WTC11 (cell line): ENCODE measurements around the gene MS4A15. TPM values are rescaled to one million over a fixed set of nuclear protein-coding genes. Genes with fewer than 3 reads are reported as not detected.
A peak's percentile ranks its signal among the peaks of the same experiment; 100 is the strongest.

Source experiments
- ATAC-seq: fragments of 200-7000 bp; cut with Tn5 transposase; 2 replicates; pipeline ENCODE4 v1.10.0; 2021; ENCODE audit warnings: mild to moderate bottlenecking, moderate library complexity
- CTCF ChIA-PET: fragments of 300-600 bp; sonication (Branson Sonifier 250); formaldehyde crosslinking; loops from one replicate; lab custom pipeline; 2021; ENCODE audit warnings: antibody characterized with exemption; lab: Charles Lee
- POLR2A ChIA-PET: fragments of 350-600 bp; sonication (Branson Sonifier 250); formaldehyde crosslinking; loops from one replicate; lab custom pipeline; 2021; ENCODE audit warnings: antibody characterized with exemption; lab: Charles Lee
- DNase-seq: peaks from one replicate; pipeline ENCODE4 v3.0.0; 2021; ENCODE audit warnings: low spot score
- H3K27ac Mint-ChIP-seq: 2 replicates; pipeline ENCODE4 v1.8.0; 2021; ENCODE audit warnings: mixed read lengths
- H3K27me3 Mint-ChIP-seq: 2 replicates; pipeline ENCODE4 v1.8.0; 2021; ENCODE audit warnings: low read depth, mild to moderate bottlenecking, moderate library complexity, mixed read lengths
- H3K36me3 Mint-ChIP-seq: 2 replicates; pipeline ENCODE4 v1.8.0; 2021; ENCODE audit warnings: mixed read lengths
- H3K4me1 Mint-ChIP-seq: 2 replicates; pipeline ENCODE4 v1.8.0; 2022; ENCODE audit warnings: mixed read lengths
- H3K4me3 Mint-ChIP-seq: 2 replicates; pipeline ENCODE4 v1.8.0; 2021; ENCODE audit warnings: mild to moderate bottlenecking, moderate library complexity, mixed read lengths
- H3K9me3 Mint-ChIP-seq: 2 replicates; pipeline ENCODE4 v1.8.0; 2021; ENCODE audit warnings: mixed read lengths
- CDX4 ChIP-seq: fragments of 250-450 bp; sonication (Bioruptor Pico); IDR thresholded peaks from 2 replicates; pipeline ENCODE4 v1.9.0; 2021; ENCODE audit warnings: moderate library complexity, mild to moderate bottlenecking, inconsistent platforms, borderline replicate concordance
- FOXJ3 ChIP-seq: sonication (generic); formaldehyde crosslinking; IDR thresholded peaks from 2 replicates; pipeline ENCODE4 v1.9.0; 2021; ENCODE audit warnings: missing genetic modification reagents, mild to moderate bottlenecking, borderline replicate concordance
- IRF2 ChIP-seq: sonication (generic); formaldehyde crosslinking; IDR thresholded peaks from 2 replicates; pipeline ENCODE4 v1.8.0; 2022; ENCODE audit warnings: low read depth, missing genetic modification reagents, borderline replicate concordance
- JAZF1 ChIP-seq: fragments of 250-450 bp; sonication (Bioruptor Pico); IDR thresholded peaks from 2 replicates; pipeline ENCODE4 v1.9.0; 2021; ENCODE audit warnings: moderate library complexity, mild to moderate bottlenecking, inconsistent platforms
- JUN ChIP-seq: sonication (generic); formaldehyde crosslinking; IDR thresholded peaks from 2 replicates; pipeline ENCODE4 v1.8.0; 2023; ENCODE audit warnings: mild to moderate bottlenecking, missing genetic modification reagents
- MXD4 ChIP-seq: fragments of 250-450 bp; sonication (Bioruptor Pico); IDR thresholded peaks from 2 replicates; pipeline ENCODE4 v1.8.0; 2021; ENCODE audit warnings: mild to moderate bottlenecking, moderate library complexity, borderline replicate concordance
- NR1H2 ChIP-seq: sonication (generic); formaldehyde crosslinking; IDR thresholded peaks from 2 replicates; pipeline ENCODE4 v1.9.0; 2021; ENCODE audit warnings: mild to moderate bottlenecking, moderate library complexity, missing genetic modification reagents
- RELA ChIP-seq: sonication (generic); formaldehyde crosslinking; IDR thresholded peaks from 2 replicates; pipeline ENCODE4 v1.8.1; 2022; ENCODE audit warnings: missing genetic modification reagents, mild to moderate bottlenecking, borderline replicate concordance
- SMAD4 ChIP-seq: sonication (generic); formaldehyde crosslinking; IDR thresholded peaks from 2 replicates; pipeline ENCODE4 v1.8.0; 2022; ENCODE audit warnings: mild to moderate bottlenecking, missing genetic modification reagents
- TEAD4 ChIP-seq: sonication (generic); formaldehyde crosslinking; IDR thresholded peaks from 2 replicates; pipeline ENCODE4 v1.8.0; 2022; ENCODE audit warnings: mild to moderate bottlenecking, missing genetic modification reagents
- ZBTB21 ChIP-seq: sonication (generic); formaldehyde crosslinking; IDR thresholded peaks from 2 replicates; pipeline ENCODE4 v1.8.1; 2023; ENCODE audit warnings: mild to moderate bottlenecking, missing genetic modification reagents, borderline replicate concordance
- ZMAT4 ChIP-seq: fragments of 250-450 bp; sonication (Bioruptor Pico); IDR thresholded peaks from 2 replicates; pipeline ENCODE4 v1.9.0; 2021; ENCODE audit warnings: mild to moderate bottlenecking
- ZNF396 ChIP-seq: fragments of 250-450 bp; sonication (Bioruptor Pico); IDR thresholded peaks from 2 replicates; pipeline ENCODE4 v1.8.0; 2021; ENCODE audit warnings: mild to moderate bottlenecking, moderate library complexity, borderline replicate concordance
- ZNF416 ChIP-seq: fragments of 250-450 bp; sonication (Bioruptor Pico); IDR thresholded peaks from 2 replicates; pipeline ENCODE4 v1.9.0; 2021; ENCODE audit warnings: mild to moderate bottlenecking, inconsistent platforms
- total RNA-seq: library from RNA; stranded (reverse); gene quantifications from 3 replicates; pipeline ENCODE4 v1.2.3, GENCODE V29; 2021
- TF ChIP-seq, protein P1 (sequence below): sonication (generic); formaldehyde crosslinking; IDR thresholded peaks from 2 replicates; pipeline ENCODE4 v1.8.0; 2022; ENCODE audit warnings: mild to moderate bottlenecking, missing genetic modification reagents
- TF ChIP-seq, protein P2 (sequence below): sonication (generic); formaldehyde crosslinking; IDR thresholded peaks from 2 replicates; pipeline ENCODE4 v1.8.1; 2022; ENCODE audit warnings: mild to moderate bottlenecking, moderate library complexity, missing genetic modification reagents
- TF ChIP-seq, protein P3 (sequence below): sonication (generic); formaldehyde crosslinking; IDR thresholded peaks from 2 replicates; pipeline ENCODE4 v1.8.1; 2023; ENCODE audit warnings: mild to moderate bottlenecking, missing genetic modification reagents
- TF ChIP-seq, protein P4 (sequence below): fragments of 200-600 bp; IDR thresholded peaks from 2 replicates; pipeline ENCODE4 v1.8.0; 2022; ENCODE audit warnings: antibody characterized with exemption
- TF ChIP-seq, protein P5 (sequence below): sonication (generic); formaldehyde crosslinking; IDR thresholded peaks from 2 replicates; pipeline ENCODE4 v1.8.0; 2023; ENCODE audit warnings: missing genetic modification reagents, mild to moderate bottlenecking, borderline replicate concordance

Gene MS4A15
- total RNA-seq, 1 experiment from 2014 or later, result 0.09 TPM

- ChIA-PET POLR2A (no interaction called here), CTCF (interaction anchor here (1.1 to 8.9 kb wide), 3 partner anchors 8 to 115 kb away, joined by 3 to 125 read pairs (median 5); partner anchors contain the start of gene MS4A15)
- no peak for DNase-seq
- peaks cover 9% of the 10 kb centered on the region for H3K4me1 Mint-ChIP-seq
- TF ChIP-seq ZBTB21, result no peak
- TF ChIP-seq JAZF1 (CRISPR knock-in tag), result no peak
- TF ChIP-seq NR1H2 (CRISPR knock-in tag), result no peak
- TF ChIP-seq JUN (CRISPR knock-in tag), result no peak
- no peak for TF ChIP-seq MXD4
- TF ChIP-seq CDX4 (CRISPR knock-in tag), result no peak
- TF ChIP-seq FOXJ3 (CRISPR knock-in tag), result no peak
- TF ChIP-seq, protein P1, sequence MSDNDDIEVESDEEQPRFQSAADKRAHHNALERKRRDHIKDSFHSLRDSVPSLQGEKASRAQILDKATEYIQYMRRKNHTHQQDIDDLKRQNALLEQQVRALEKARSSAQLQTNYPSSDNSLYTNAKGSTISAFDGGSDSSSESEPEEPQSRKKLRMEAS (CRISPR knock-in tag), result no peak
- no peak for TF ChIP-seq RELA (CRISPR knock-in tag)
- no peak for TF ChIP-seq ZNF416 (CRISPR knock-in tag)
- no peak for TF ChIP-seq ZMAT4 (CRISPR knock-in tag)
- ATAC-seq, result no peak
- no peak overlapping the region for H3K4me3 Mint-ChIP-seq
- peaks cover 28% of the 10 kb centered on the region for H3K27me3 Mint-ChIP-seq
- H3K36me3 Mint-ChIP-seq, result no peaks in the 10 kb centered on the region; the same call in 1 of the 2 replicates
- H3K27ac Mint-ChIP-seq, result no peak overlapping the region
- no peaks in the 10 kb centered on the region for H3K9me3 Mint-ChIP-seq
These were observed 16.0 kb downstream of the MS4A15 start for GRCh38 chr11:60772666-60773065.

DNA sequence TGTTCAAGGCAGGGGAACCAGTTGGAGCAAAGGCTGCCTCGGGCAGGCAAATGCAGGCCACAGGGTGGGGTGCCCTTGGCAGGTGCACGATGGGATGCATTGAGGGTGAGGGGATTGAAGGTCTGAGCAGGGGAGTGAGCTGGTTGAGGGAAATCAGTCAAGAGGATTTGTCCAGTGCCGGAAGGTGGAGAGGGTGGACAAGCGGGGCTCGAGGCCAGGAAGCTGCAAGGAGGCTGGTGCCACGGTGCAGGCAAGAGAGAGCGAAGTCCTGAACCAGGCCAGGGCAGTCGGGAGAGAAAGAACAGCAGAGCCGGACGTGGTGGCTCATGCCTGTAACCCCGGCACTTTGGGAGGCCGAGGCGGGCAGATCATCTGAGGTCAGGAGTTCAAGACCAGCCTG lies 18.1 kb downstream of the MS4A15 start:
- no peak for TF ChIP-seq SMAD4 (CRISPR knock-in tag)
- no peak for TF ChIP-seq ZNF396
- TF ChIP-seq, protein P2, sequence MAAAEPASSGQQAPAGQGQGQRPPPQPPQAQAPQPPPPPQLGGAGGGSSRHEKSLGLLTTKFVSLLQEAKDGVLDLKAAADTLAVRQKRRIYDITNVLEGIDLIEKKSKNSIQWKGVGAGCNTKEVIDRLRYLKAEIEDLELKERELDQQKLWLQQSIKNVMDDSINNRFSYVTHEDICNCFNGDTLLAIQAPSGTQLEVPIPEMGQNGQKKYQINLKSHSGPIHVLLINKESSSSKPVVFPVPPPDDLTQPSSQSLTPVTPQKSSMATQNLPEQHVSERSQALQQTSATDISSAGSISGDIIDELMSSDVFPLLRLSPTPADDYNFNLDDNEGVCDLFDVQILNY (CRISPR knock-in tag), result no peak
- TF ChIP-seq IRF2 (CRISPR knock-in tag), result no peak
- TF ChIP-seq, protein P3, sequence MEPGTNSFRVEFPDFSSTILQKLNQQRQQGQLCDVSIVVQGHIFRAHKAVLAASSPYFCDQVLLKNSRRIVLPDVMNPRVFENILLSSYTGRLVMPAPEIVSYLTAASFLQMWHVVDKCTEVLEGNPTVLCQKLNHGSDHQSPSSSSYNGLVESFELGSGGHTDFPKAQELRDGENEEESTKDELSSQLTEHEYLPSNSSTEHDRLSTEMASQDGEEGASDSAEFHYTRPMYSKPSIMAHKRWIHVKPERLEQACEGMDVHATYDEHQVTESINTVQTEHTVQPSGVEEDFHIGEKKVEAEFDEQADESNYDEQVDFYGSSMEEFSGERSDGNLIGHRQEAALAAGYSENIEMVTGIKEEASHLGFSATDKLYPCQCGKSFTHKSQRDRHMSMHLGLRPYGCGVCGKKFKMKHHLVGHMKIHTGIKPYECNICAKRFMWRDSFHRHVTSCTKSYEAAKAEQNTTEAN (CRISPR knock-in tag), result no peak
- no peak for TF ChIP-seq TEAD4 (CRISPR knock-in tag)
- Mint-ChIP-seq H3K27me3 (peaks cover 7% of the 10 kb centered on the region; the same call in 1 of the 2 replicates), H3K4me3 (no peak overlapping the region), H3K9me3 (no peaks in the 10 kb centered on the region; the same call in 1 of the 2 replicates), H3K27ac (no peak overlapping the region), H3K36me3 (no peaks in the 10 kb centered on the region), H3K4me1 (peaks cover 7% of the 10 kb centered on the region)
- no peak for DNase-seq
- no peak for ATAC-seq
- CTCF ChIA-PET, result interaction anchor here (0.6 to 8.9 kb wide), 23 partner anchors 10 to 409 kb away, joined by 3 to 125 read pairs (median 5); partner anchors contain the start of genes MS4A10, MS4A15 and PRPF19
- POLR2A ChIA-PET, result no interaction called here

DNA sequence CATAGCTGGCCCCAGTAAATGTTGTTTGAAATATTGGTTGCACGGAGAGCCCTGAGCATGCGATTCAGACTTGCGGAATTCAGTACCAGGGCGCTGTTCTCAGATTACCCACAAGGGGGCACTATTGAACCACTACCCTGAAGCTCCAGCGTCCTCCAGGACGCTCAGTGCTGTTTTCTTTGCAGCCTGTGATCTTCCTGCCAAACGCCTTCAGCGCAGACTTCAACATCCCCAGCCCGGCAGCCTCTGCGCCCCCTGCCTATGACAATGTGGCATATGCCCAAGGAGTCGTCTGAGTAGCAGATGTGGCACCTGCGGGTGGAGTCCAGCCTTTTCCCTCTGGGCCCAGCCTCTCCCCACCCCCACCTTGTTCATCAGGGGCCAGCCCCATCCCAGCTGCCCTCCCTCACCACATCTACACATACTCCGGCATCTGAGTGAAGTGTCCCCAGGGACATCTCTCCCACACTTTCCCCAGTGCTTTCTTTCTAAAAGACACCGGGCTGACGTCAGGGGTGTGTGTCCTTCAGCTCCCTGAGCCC lies 18.8 kb downstream of the MS4A15 start:
- Mint-ChIP-seq H3K9me3 (no peaks in the 10 kb centered on the region; the same call in 1 of the 2 replicates), H3K36me3 (no peaks in the 10 kb centered on the region), H3K4me3 (no peak overlapping the region), H3K27ac (no peak overlapping the region), H3K27me3 (peaks cover 5% of the 10 kb centered on the region; the same call in 1 of the 2 replicates), H3K4me1 (peaks cover 7% of the 10 kb centered on the region)
- ATAC-seq (peak; percentile 99), DNase-seq (peak; percentile 93)
- ChIA-PET CTCF (interaction anchor here (0.5 to 8.9 kb wide), 37 partner anchors 10 to 416 kb away, joined by 3 to 125 read pairs (median 3); partner anchors contain the start of genes CCDC86, MS4A10, MS4A15 and PRPF19), POLR2A (interaction anchor here (0.6 kb wide), 1 partner anchor 66 kb away, joined by 3 read pairs; no protein-coding TSS in a partner anchor)
- TF ChIP-seq, protein P1 (CRISPR knock-in tag), result peak; percentile 21; the same call in 1 of the 2 replicates
- TF ChIP-seq, protein P4, sequence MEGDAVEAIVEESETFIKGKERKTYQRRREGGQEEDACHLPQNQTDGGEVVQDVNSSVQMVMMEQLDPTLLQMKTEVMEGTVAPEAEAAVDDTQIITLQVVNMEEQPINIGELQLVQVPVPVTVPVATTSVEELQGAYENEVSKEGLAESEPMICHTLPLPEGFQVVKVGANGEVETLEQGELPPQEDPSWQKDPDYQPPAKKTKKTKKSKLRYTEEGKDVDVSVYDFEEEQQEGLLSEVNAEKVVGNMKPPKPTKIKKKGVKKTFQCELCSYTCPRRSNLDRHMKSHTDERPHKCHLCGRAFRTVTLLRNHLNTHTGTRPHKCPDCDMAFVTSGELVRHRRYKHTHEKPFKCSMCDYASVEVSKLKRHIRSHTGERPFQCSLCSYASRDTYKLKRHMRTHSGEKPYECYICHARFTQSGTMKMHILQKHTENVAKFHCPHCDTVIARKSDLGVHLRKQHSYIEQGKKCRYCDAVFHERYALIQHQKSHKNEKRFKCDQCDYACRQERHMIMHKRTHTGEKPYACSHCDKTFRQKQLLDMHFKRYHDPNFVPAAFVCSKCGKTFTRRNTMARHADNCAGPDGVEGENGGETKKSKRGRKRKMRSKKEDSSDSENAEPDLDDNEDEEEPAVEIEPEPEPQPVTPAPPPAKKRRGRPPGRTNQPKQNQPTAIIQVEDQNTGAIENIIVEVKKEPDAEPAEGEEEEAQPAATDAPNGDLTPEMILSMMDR, result peak; percentile 89
- TF ChIP-seq, protein P5, sequence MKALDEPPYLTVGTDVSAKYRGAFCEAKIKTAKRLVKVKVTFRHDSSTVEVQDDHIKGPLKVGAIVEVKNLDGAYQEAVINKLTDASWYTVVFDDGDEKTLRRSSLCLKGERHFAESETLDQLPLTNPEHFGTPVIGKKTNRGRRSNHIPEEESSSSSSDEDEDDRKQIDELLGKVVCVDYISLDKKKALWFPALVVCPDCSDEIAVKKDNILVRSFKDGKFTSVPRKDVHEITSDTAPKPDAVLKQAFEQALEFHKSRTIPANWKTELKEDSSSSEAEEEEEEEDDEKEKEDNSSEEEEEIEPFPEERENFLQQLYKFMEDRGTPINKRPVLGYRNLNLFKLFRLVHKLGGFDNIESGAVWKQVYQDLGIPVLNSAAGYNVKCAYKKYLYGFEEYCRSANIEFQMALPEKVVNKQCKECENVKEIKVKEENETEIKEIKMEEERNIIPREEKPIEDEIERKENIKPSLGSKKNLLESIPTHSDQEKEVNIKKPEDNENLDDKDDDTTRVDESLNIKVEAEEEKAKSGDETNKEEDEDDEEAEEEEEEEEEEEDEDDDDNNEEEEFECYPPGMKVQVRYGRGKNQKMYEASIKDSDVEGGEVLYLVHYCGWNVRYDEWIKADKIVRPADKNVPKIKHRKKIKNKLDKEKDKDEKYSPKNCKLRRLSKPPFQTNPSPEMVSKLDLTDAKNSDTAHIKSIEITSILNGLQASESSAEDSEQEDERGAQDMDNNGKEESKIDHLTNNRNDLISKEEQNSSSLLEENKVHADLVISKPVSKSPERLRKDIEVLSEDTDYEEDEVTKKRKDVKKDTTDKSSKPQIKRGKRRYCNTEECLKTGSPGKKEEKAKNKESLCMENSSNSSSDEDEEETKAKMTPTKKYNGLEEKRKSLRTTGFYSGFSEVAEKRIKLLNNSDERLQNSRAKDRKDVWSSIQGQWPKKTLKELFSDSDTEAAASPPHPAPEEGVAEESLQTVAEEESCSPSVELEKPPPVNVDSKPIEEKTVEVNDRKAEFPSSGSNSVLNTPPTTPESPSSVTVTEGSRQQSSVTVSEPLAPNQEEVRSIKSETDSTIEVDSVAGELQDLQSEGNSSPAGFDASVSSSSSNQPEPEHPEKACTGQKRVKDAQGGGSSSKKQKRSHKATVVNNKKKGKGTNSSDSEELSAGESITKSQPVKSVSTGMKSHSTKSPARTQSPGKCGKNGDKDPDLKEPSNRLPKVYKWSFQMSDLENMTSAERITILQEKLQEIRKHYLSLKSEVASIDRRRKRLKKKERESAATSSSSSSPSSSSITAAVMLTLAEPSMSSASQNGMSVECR (CRISPR knock-in tag), result no peak
- TF ChIP-seq ZMAT4 (CRISPR knock-in tag), result no peak
